HEK293 (cell line): ENCODE data around the gene TIMM50.

ENCODE experiments used
- CTCF ChIA-PET: fragments of 350-600 bp; formaldehyde crosslinking; extraction: SDS; loops from one replicate; lab custom pipeline; 2021; ENCODE audit warnings: antibody characterized with exemption; lab: Yijun Ruan, JAX
- POLR2A ChIA-PET: fragments of 300-600 bp; formaldehyde crosslinking; extraction: SDS; loops from one replicate; lab custom pipeline; 2020; ENCODE audit warnings: antibody characterized with exemption, inconsistent platforms; lab: Yijun Ruan, JAX
- H3K27ac ChIP-seq: fragments of 200-500 bp; sonication (Bioruptor generic); 2 replicates; pipeline ENCODE4 v1.5.1; 2014; ENCODE audit warnings: low read depth, low read length, control low read depth, inconsistent platforms; ENCODE audit errors: extremely low read depth
- H3K36me3 ChIP-seq, 2 experiments: fragments of 200-500 bp in 1 of 2; sonication (Bioruptor generic) in 1 of 2; 1 replicate in 1 of 2; 2 replicates in 1 of 2; pipeline ENCODE4 v1.5.1; 2014 to 2017; ENCODE audit warnings: inconsistent platforms in 2 of 2, low read length in 2 of 2; ENCODE audit not compliant: control insufficient read depth in 2 of 2, insufficient read depth in 1 of 2
- H3K4me1 ChIP-seq: fragments of 200-500 bp; sonication (Bioruptor generic); 2 replicates; pipeline ENCODE4 v1.5.1; 2014; ENCODE audit warnings: mild to moderate bottlenecking, low read length, inconsistent platforms; ENCODE audit not compliant: control insufficient read depth, insufficient read depth
- H3K4me3 ChIP-seq: 2 replicates; pipeline ENCODE4 v1.5.1; 2011; ENCODE audit warnings: low read depth, mild to moderate bottlenecking, control low read depth, low read length, moderate library complexity
- H3K9me3 ChIP-seq: fragments of 200-500 bp; sonication (Bioruptor generic); 2 replicates; pipeline ENCODE4 v1.5.1; 2014; ENCODE audit warnings: low read depth, low read length, inconsistent platforms; ENCODE audit not compliant: control insufficient read depth, insufficient read depth
- EGR2 ChIP-seq: fragments of 450-650 bp; formaldehyde crosslinking; IDR thresholded peaks from 2 replicates; pipeline ENCODE4 v1.5.1; 2016; ENCODE audit warnings: low read depth, missing biosample characterization, missing genetic modification characterization
- KLF7 ChIP-seq: fragments of 450-650 bp; formaldehyde crosslinking; IDR thresholded peaks from 2 replicates; pipeline ENCODE4 v1.5.1; 2016; ENCODE audit warnings: missing biosample characterization, missing genetic modification characterization, borderline replicate concordance
- SP2 ChIP-seq: fragments of 450-650 bp; formaldehyde crosslinking; IDR thresholded peaks from 2 replicates; pipeline ENCODE4 v1.5.1; 2016; ENCODE audit warnings: missing biosample characterization, missing genetic modification characterization
- ZFHX2 ChIP-seq: fragments of 450-650 bp; formaldehyde crosslinking; conservative IDR thresholded peaks from 2 replicates; pipeline ENCODE4 v1.5.1; 2016; ENCODE audit warnings: missing biosample characterization, missing genetic modification characterization
- ZNF132 ChIP-seq: fragments of 450-650 bp; formaldehyde crosslinking; IDR thresholded peaks from 2 replicates; pipeline ENCODE4 v1.5.1; 2017; ENCODE audit warnings: missing biosample characterization, missing genetic modification characterization, borderline replicate concordance
- ZNF140 ChIP-seq: fragments of 450-650 bp; formaldehyde crosslinking; IDR thresholded peaks from 2 replicates; pipeline ENCODE4 v1.5.1; 2016; ENCODE audit warnings: missing biosample characterization, missing genetic modification characterization
- ZNF202 ChIP-seq: fragments of 450-650 bp; formaldehyde crosslinking; IDR thresholded peaks from 2 replicates; pipeline ENCODE4 v1.5.1; 2016; ENCODE audit warnings: missing biosample characterization, missing genetic modification characterization, borderline replicate concordance
- ZNF23 ChIP-seq: fragments of 450-650 bp; formaldehyde crosslinking; IDR thresholded peaks from 2 replicates; pipeline ENCODE4 v1.5.1; 2016; ENCODE audit warnings: missing biosample characterization, missing genetic modification characterization, borderline replicate concordance
- ZNF404 ChIP-seq: fragments of 450-650 bp; formaldehyde crosslinking; IDR thresholded peaks from 2 replicates; pipeline ENCODE4 v1.5.1; 2017; ENCODE audit warnings: missing biosample characterization, missing genetic modification characterization
- ZNF433 ChIP-seq: fragments of 450-650 bp; formaldehyde crosslinking; IDR thresholded peaks from 2 replicates; pipeline ENCODE4 v1.5.1; 2016; ENCODE audit warnings: missing biosample characterization, missing genetic modification characterization, low read depth
- ZNF660 ChIP-seq: fragments of 450-650 bp; IDR thresholded peaks from 2 replicates; pipeline ENCODE4 v1.5.1; 2018; ENCODE audit warnings: missing biosample characterization, mild to moderate bottlenecking, missing genetic modification characterization
- ZNF664 ChIP-seq: fragments of 450-650 bp; formaldehyde crosslinking; IDR thresholded peaks from 2 replicates; pipeline ENCODE4 v1.5.1; 2016; ENCODE audit warnings: missing biosample characterization, missing genetic modification characterization
- TF ChIP-seq, protein P1 (sequence below): fragments of 450-650 bp; formaldehyde crosslinking; IDR thresholded peaks from 2 replicates; pipeline ENCODE4 v1.5.1; 2016; ENCODE audit warnings: missing biosample characterization, missing genetic modification characterization, borderline replicate concordance
- TF ChIP-seq, protein P2 (sequence below): fragments of 450-650 bp; formaldehyde crosslinking; optimal IDR thresholded peaks from 2 replicates; pipeline ENCODE3; 2016; ENCODE audit warnings: missing biosample characterization, mild to moderate bottlenecking, missing genetic modification characterization
- TF ChIP-seq, protein P3 (sequence below): fragments of 450-650 bp; formaldehyde crosslinking; IDR thresholded peaks from 2 replicates; pipeline ENCODE4 v1.5.1; 2016; ENCODE audit warnings: missing biosample characterization, missing genetic modification characterization
- TF ChIP-seq, protein P4 (sequence below): fragments of 450-650 bp; formaldehyde crosslinking; IDR thresholded peaks from 2 replicates; pipeline ENCODE4 v1.5.1; 2016; ENCODE audit warnings: missing biosample characterization, missing genetic modification characterization
- TF ChIP-seq, protein P5 (sequence below): fragments of 450-650 bp; formaldehyde crosslinking; IDR thresholded peaks from 2 replicates; pipeline ENCODE4 v1.5.1; 2016; ENCODE audit warnings: missing biosample characterization, missing genetic modification characterization

The TIMM50 gene

DNA sequence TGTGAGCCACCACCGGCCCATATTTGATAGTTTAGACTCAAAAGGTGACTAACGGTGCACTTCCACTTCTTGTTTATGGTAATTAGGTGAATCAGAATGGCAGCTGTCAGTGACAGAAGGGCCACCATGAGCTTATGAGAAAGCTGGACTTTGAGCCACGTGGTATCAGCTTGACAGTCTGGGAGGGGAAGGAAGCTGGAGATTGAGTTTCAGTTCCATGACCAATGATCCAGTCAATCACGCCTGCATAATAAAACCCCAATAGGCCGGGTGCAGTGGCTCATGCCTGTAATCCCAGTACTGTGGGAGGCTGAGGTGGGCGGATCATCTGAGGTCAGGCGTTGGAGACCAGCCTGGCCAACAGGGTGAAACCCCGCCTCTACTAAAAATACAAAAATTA lies 43.9 kb downstream of the TIMM50 start:
- TF ChIP-seq EGR2 = peak; percentile 90
- peak; percentile 37 for TF ChIP-seq SP2 (tag by site-specific recombination)
- no peak for TF ChIP-seq ZNF664
- TF ChIP-seq ZNF404 (tag by site-specific recombination) = no peak
- peak; percentile 90 for TF ChIP-seq ZFHX2 (tag by site-specific recombination)
- TF ChIP-seq, protein P1, sequence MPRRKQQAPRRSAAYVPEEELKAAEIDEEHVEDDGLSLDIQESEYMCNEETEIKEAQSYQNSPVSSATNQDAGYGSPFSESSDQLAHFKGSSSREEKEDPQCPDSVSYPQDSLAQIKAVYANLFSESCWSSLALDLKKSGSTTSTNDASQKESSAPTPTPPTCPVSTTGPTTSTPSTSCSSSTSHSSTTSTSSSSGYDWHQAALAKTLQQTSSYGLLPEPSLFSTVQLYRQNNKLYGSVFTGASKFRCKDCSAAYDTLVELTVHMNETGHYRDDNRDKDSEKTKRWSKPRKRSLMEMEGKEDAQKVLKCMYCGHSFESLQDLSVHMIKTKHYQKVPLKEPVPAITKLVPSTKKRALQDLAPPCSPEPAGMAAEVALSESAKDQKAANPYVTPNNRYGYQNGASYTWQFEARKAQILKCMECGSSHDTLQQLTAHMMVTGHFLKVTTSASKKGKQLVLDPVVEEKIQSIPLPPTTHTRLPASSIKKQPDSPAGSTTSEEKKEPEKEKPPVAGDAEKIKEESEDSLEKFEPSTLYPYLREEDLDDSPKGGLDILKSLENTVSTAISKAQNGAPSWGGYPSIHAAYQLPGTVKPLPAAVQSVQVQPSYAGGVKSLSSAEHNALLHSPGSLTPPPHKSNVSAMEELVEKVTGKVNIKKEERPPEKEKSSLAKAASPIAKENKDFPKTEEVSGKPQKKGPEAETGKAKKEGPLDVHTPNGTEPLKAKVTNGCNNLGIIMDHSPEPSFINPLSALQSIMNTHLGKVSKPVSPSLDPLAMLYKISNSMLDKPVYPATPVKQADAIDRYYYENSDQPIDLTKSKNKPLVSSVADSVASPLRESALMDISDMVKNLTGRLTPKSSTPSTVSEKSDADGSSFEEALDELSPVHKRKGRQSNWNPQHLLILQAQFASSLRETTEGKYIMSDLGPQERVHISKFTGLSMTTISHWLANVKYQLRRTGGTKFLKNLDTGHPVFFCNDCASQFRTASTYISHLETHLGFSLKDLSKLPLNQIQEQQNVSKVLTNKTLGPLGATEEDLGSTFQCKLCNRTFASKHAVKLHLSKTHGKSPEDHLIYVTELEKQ (tag by site-specific recombination) = peak; percentile 86; the same call in 1 of the 2 replicates
- TF ChIP-seq, protein P2, sequence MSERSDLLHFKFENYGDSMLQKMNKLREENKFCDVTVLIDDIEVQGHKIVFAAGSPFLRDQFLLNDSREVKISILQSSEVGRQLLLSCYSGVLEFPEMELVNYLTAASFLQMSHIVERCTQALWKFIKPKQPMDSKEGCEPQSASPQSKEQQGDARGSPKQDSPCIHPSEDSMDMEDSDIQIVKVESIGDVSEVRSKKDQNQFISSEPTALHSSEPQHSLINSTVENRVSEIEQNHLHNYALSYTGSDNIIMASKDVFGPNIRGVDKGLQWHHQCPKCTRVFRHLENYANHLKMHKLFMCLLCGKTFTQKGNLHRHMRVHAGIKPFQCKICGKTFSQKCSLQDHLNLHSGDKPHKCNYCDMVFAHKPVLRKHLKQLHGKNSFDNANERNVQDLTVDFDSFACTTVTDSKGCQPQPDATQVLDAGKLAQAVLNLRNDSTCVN = no peak
- no peak for TF ChIP-seq ZNF140 (tag by site-specific recombination)
- no peak for TF ChIP-seq ZNF433
- TF ChIP-seq, protein P3, sequence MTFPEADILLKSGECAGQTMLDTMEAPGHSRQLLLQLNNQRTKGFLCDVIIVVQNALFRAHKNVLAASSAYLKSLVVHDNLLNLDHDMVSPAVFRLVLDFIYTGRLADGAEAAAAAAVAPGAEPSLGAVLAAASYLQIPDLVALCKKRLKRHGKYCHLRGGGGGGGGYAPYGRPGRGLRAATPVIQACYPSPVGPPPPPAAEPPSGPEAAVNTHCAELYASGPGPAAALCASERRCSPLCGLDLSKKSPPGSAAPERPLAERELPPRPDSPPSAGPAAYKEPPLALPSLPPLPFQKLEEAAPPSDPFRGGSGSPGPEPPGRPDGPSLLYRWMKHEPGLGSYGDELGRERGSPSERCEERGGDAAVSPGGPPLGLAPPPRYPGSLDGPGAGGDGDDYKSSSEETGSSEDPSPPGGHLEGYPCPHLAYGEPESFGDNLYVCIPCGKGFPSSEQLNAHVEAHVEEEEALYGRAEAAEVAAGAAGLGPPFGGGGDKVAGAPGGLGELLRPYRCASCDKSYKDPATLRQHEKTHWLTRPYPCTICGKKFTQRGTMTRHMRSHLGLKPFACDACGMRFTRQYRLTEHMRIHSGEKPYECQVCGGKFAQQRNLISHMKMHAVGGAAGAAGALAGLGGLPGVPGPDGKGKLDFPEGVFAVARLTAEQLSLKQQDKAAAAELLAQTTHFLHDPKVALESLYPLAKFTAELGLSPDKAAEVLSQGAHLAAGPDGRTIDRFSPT = 0 out of 2 replicates have a peak, but pooled peaks have one; percentile 36
- Histone ChIP-seq H3K27ac (no peak overlapping the region), H3K9me3 (no peaks in the 10 kb centered on the region; the same call in 1 of the 2 replicates), H3K4me3 (no peak overlapping the region), H3K4me1 (0 out of 2 replicates have a peak, but pooled peaks cover 4% of the 10 kb centered on the region), H3K36me3 (peaks cover 0 to 48% of the 10 kb centered on the region in 2 experiments; a peak in 2 of 3 replicates)
- POLR2A ChIA-PET = interaction anchor here (0.6 to 1.1 kb wide), 2 partner anchors 89 to 403 kb away, joined by 3 to 4 read pairs; partner anchors contain the start of gene RPS16
- CTCF ChIA-PET = interaction anchor here (0.9 to 2.2 kb wide), 5 partner anchors 9 to 148 kb away, joined by 3 to 12 read pairs (median 4); partner anchors contain the start of gene EID2

DNA sequence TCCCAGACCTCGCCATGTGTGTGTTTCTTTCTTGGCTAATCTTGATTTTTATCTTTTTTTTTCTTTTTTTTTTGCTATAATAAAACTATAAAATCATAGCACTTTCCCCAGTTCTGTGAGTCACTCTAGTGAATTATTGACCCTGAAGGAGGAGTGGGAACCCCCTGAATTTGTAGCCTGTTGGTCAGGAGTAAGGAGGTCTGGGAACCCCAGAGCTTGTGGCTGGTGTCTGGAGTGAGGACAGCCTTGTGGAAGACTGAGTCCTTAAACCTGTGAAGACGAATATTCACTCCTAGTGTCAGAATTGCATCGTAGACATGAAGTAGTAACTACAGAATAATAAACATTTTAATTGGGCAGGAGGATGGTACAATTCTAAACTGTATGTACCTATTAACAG lies 44.6 kb downstream of the TIMM50 start:
- ChIA-PET POLR2A (interaction anchor here (1.1 to 1.2 kb wide), 2 partner anchors 89 kb away, joined by 3 to 4 read pairs; partner anchors contain the start of gene RPS16), CTCF (interaction anchor here (0.5 to 2.2 kb wide), 9 partner anchors 9 to 127 kb away, joined by 3 to 12 read pairs (median 4); partner anchors contain the start of gene EID2)
- H3K27ac ChIP-seq = no peak overlapping the region
- H3K36me3 ChIP-seq = peaks cover 0 to 55% of the 10 kb centered on the region in 2 experiments; a peak in 2 of 3 replicates
- TF ChIP-seq ZNF660 (tag by site-specific recombination) = 0 out of 2 replicates have a peak, but pooled peaks have one; percentile 13
- TF ChIP-seq ZNF132 (tag by site-specific recombination) = no peak
- H3K9me3 ChIP-seq = no peaks in the 10 kb centered on the region; the same call in 1 of the 2 replicates
- H3K4me3 ChIP-seq = no peak overlapping the region
- no peaks in the 10 kb centered on the region for H3K4me1 ChIP-seq

DNA sequence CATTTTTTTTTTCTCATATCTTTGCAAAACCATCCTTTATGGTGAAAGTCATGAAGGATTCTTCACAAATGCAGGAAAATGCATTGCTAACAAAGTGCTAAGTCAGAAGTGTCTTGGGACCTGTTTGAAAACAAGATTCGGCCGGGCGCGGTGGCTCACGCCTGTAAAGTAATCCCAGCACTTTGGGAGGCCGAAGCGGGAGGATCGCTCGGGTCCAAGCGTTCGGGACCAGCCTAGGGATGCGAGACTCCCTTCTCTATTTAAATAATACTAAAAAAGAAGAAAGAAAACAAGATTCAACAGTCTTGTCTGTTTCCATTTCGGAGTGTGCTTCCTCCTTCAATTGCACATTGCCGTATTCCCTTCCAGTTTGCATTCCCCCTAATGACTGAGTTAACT lies 51.2 kb downstream of the TIMM50 start:
- POLR2A ChIA-PET = interaction anchor here (0.5 to 3.6 kb wide), 13 partner anchors 10 to 141 kb away, joined by 3 to 56 read pairs (median 5); partner anchors contain the start of genes MED29, PAF1, RPS16 and SUPT5H
- TF ChIP-seq, protein P4, sequence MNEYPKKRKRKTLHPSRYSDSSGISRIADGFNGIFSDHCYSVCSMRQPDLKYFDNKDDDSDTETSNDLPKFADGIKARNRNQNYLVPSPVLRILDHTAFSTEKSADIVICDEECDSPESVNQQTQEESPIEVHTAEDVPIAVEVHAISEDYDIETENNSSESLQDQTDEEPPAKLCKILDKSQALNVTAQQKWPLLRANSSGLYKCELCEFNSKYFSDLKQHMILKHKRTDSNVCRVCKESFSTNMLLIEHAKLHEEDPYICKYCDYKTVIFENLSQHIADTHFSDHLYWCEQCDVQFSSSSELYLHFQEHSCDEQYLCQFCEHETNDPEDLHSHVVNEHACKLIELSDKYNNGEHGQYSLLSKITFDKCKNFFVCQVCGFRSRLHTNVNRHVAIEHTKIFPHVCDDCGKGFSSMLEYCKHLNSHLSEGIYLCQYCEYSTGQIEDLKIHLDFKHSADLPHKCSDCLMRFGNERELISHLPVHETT = peak; percentile 61; the same call in 1 of the 2 replicates
- TF ChIP-seq ZNF23 (tag by site-specific recombination) (no peak), KLF7 (tag by site-specific recombination) (no peak), ZNF202 (no peak)
- TF ChIP-seq, protein P5, sequence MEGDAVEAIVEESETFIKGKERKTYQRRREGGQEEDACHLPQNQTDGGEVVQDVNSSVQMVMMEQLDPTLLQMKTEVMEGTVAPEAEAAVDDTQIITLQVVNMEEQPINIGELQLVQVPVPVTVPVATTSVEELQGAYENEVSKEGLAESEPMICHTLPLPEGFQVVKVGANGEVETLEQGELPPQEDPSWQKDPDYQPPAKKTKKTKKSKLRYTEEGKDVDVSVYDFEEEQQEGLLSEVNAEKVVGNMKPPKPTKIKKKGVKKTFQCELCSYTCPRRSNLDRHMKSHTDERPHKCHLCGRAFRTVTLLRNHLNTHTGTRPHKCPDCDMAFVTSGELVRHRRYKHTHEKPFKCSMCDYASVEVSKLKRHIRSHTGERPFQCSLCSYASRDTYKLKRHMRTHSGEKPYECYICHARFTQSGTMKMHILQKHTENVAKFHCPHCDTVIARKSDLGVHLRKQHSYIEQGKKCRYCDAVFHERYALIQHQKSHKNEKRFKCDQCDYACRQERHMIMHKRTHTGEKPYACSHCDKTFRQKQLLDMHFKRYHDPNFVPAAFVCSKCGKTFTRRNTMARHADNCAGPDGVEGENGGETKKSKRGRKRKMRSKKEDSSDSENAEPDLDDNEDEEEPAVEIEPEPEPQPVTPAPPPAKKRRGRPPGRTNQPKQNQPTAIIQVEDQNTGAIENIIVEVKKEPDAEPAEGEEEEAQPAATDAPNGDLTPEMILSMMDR (tag by site-specific recombination) = no peak
- peak overlapping the region; percentile 85 for H3K27ac ChIP-seq
- no peaks in the 10 kb centered on the region; the same call in none of the 2 replicates for H3K9me3 ChIP-seq
- H3K36me3 ChIP-seq = peaks cover 0 to 58% of the 10 kb centered on the region in 2 experiments; a peak in 2 of 3 replicates
- peaks cover 20% of the 10 kb centered on the region for H3K4me1 ChIP-seq
- CTCF ChIA-PET = interaction anchor here (0.6 to 6.3 kb wide), 30 partner anchors 13 to 1236 kb away, joined by 3 to 174 read pairs (median 9); partner anchors contain the start of genes DLL3, PLEKHG2, RPS16 and TIMM50
- H3K4me3 ChIP-seq = peak overlapping the region; percentile 88
